DND-41 (cell line): ENCODE data around the gene RYR2.

Experiments used
- ATAC-seq: fragments of 200-7000 bp; cut with Tn5 transposase; 3 replicates; pipeline ENCODE4 v1.9.1; 2021; ENCODE audit warnings: low read depth; ENCODE audit not compliant: insufficient read depth
- DNase-seq: peaks from one replicate; pipeline ENCODE4 v3.0.0-alpha.2; 2020
- H2AFZ ChIP-seq: 2 replicates; pipeline ENCODE4 v1.6.0; 2012; ENCODE audit warnings: low read depth, low read length
- H3K27ac ChIP-seq: 2 replicates; pipeline ENCODE4 v1.5.1; 2012; ENCODE audit warnings: low read length, inconsistent platforms
- H3K27me3 ChIP-seq: fragments of 200-600 bp; sonication (generic); 2 replicates; pipeline ENCODE4 v1.6.0; 2012; ENCODE audit warnings: low read length, mild to moderate bottlenecking, inconsistent platforms; ENCODE audit not compliant: insufficient read depth, poor library complexity
- H3K36me3 ChIP-seq: 2 replicates; pipeline ENCODE4 v1.5.1; 2012; ENCODE audit warnings: low read length, inconsistent platforms; ENCODE audit not compliant: insufficient read depth
- H3K4me1 ChIP-seq: 2 replicates; pipeline ENCODE4 v1.5.1; 2012; ENCODE audit warnings: mild to moderate bottlenecking, low read length; ENCODE audit not compliant: insufficient read depth
- H3K4me2 ChIP-seq: 2 replicates; pipeline ENCODE4 v1.6.0; 2012; ENCODE audit warnings: mild to moderate bottlenecking, moderate library complexity, low read length, inconsistent platforms; ENCODE audit not compliant: insufficient read depth
- H3K4me3 ChIP-seq, 2 experiments: fragments of 200-600 bp in 1 of 2; shearing (Covaris generic) in 1 of 2; 2 replicates each; pipeline ENCODE4 v1.5.1; 2012 to 2016; ENCODE audit warnings: inconsistent platforms in 2 of 2, low read length in 2 of 2, mild to moderate bottlenecking in 2 of 2, low read depth in 1 of 2, moderate library complexity in 1 of 2
- H3K79me2 ChIP-seq: 2 replicates; pipeline ENCODE4 v1.6.0; 2012; ENCODE audit warnings: low read length, inconsistent platforms; ENCODE audit not compliant: insufficient read depth
- H3K9ac ChIP-seq: 2 replicates; pipeline ENCODE4 v1.6.0; 2012; ENCODE audit warnings: low read depth, mild to moderate bottlenecking, inconsistent platforms, low read length, moderate library complexity
- H3K9me3 ChIP-seq: 2 replicates; pipeline ENCODE4 v1.5.1; 2012; ENCODE audit warnings: low read length, moderate library complexity, mild to moderate bottlenecking, inconsistent platforms; ENCODE audit not compliant: insufficient read depth, severe bottlenecking
- H4K20me1 ChIP-seq: 2 replicates; pipeline ENCODE4 v1.6.0; 2012; ENCODE audit warnings: low read length; ENCODE audit not compliant: insufficient read depth
- CTCF ChIP-seq: IDR thresholded peaks from 2 replicates; pipeline ENCODE4 v1.5.1; 2012; ENCODE audit warnings: borderline replicate concordance, low read length, moderate library complexity, mild to moderate bottlenecking; ENCODE audit not compliant: poor library complexity, severe bottlenecking; ENCODE audit errors: extremely low read depth
- EZH2 ChIP-seq: IDR thresholded peaks from 3 replicates; pipeline ENCODE4 v1.6.1; 2012; ENCODE audit warnings: borderline replicate concordance, low read depth, mild to moderate bottlenecking, moderate library complexity, low read length, inconsistent platforms; ENCODE audit not compliant: severe bottlenecking

The RYR2 gene

GRCh38 chr1:236997882-236998281 is 44.1 kb upstream of the RYR2 start:
- H3K36me3 ChIP-seq, result no peaks in the 10 kb centered on the region
- no peak overlapping the region for H3K9ac ChIP-seq
- no peak for TF ChIP-seq CTCF
- TF ChIP-seq EZH2, result no peak
- no peaks in the 10 kb centered on the region for H4K20me1 ChIP-seq
- H2AFZ ChIP-seq, result no peak overlapping the region
- H3K27me3 ChIP-seq, result no peaks in the 10 kb centered on the region
- no peak overlapping the region for H3K4me3 ChIP-seq
- no peaks in the 10 kb centered on the region for H3K9me3 ChIP-seq
- no peak overlapping the region for H3K4me2 ChIP-seq
- ATAC-seq (no peak), DNase-seq (no peak)
- H3K27ac ChIP-seq, result no peak overlapping the region
- no peaks in the 10 kb centered on the region for H3K79me2 ChIP-seq
- no peaks in the 10 kb centered on the region for H3K4me1 ChIP-seq

- no peak for ATAC-seq
Observed at GRCh38 chr1:236998546-236998945, 43.4 kb upstream of the RYR2 start.

GRCh38 chr1:237000191-237000590 is 41.8 kb upstream of the RYR2 start:
- Histone ChIP-seq H3K4me1 (no peaks in the 10 kb centered on the region), H2AFZ (no peak overlapping the region), H3K4me3 (no peak overlapping the region), H3K27ac (no peak overlapping the region), H3K9ac (no peak overlapping the region), H3K36me3 (no peaks in the 10 kb centered on the region), H3K9me3 (no peaks in the 10 kb centered on the region), H4K20me1 (no peaks in the 10 kb centered on the region), H3K79me2 (no peaks in the 10 kb centered on the region), H3K4me2 (no peak overlapping the region), H3K27me3 (no peaks in the 10 kb centered on the region)
- no peak for DNase-seq
- ATAC-seq, result no peak
- TF ChIP-seq EZH2, result no peak
- TF ChIP-seq CTCF, result no peak

More at GRCh38 chr1:236998546-236998945, 43.4 kb upstream of the RYR2 start:
- H3K9me3 ChIP-seq, result no peaks in the 10 kb centered on the region
- TF ChIP-seq CTCF (no peak), EZH2 (no peak)
- no peaks in the 10 kb centered on the region for H3K4me1 ChIP-seq
- DNase-seq, result no peak
- no peak overlapping the region for H2AFZ ChIP-seq
- no peaks in the 10 kb centered on the region for H3K27me3 ChIP-seq
- no peaks in the 10 kb centered on the region for H3K79me2 ChIP-seq
- H3K36me3 ChIP-seq, result no peaks in the 10 kb centered on the region
- H3K4me2 ChIP-seq, result no peak overlapping the region
- H3K9ac ChIP-seq, result no peak overlapping the region
- no peaks in the 10 kb centered on the region for H4K20me1 ChIP-seq
- no peak overlapping the region for H3K27ac ChIP-seq
- no peak overlapping the region for H3K4me3 ChIP-seq

- Histone ChIP-seq H3K4me3 (no peak overlapping the region), H3K4me1 (no peaks in the 10 kb centered on the region), H3K27ac (no peak overlapping the region), H4K20me1 (no peaks in the 10 kb centered on the region), H3K9ac (no peak overlapping the region), H3K9me3 (no peaks in the 10 kb centered on the region), H3K79me2 (no peaks in the 10 kb centered on the region), H3K36me3 (no peaks in the 10 kb centered on the region), H3K27me3 (no peaks in the 10 kb centered on the region), H3K4me2 (no peak overlapping the region), H2AFZ (no peak overlapping the region)
- ATAC-seq, result no peak
- DNase-seq, result no peak
- no peak for TF ChIP-seq EZH2
- TF ChIP-seq CTCF, result no peak
Observed at GRCh38 chr1:237003516-237003915, 38.5 kb upstream of the RYR2 start.
